DND-41 (cell line): ENCODE data around the gene ZNF575.

Experiments used
- EZH2 ChIP-seq: IDR thresholded peaks from 3 replicates; pipeline ENCODE4 v1.6.1; 2012; ENCODE audit warnings: borderline replicate concordance, low read depth, mild to moderate bottlenecking, moderate library complexity, low read length, inconsistent platforms; ENCODE audit not compliant: severe bottlenecking
- TF ChIP-seq, protein P1 (sequence below): IDR thresholded peaks from 2 replicates; pipeline ENCODE4 v1.5.1; 2012; ENCODE audit warnings: borderline replicate concordance, low read length, moderate library complexity, mild to moderate bottlenecking; ENCODE audit not compliant: poor library complexity, severe bottlenecking; ENCODE audit errors: extremely low read depth

DNA sequence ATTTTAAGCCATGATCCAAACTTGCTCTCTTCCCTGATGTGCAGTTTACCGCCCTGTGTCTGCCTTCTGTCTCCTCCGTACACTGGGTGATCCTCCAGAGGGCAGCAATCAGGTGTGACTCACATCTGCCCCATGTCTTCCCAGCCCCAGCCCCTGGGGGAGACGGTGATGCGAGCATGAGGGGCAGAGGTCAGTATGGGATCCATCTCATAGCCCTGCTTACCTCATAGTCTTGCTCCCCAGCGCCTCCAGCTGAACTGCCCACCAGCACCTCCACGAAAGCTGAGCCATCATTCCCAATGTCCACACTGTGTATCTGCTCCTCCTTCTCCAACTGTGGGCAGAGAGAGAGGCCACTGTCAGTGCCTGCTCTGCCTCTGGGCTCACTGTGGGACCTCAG is 27.7 kb downstream of the ZNF575 start:
- no peak for TF ChIP-seq EZH2
- TF ChIP-seq, protein P1, sequence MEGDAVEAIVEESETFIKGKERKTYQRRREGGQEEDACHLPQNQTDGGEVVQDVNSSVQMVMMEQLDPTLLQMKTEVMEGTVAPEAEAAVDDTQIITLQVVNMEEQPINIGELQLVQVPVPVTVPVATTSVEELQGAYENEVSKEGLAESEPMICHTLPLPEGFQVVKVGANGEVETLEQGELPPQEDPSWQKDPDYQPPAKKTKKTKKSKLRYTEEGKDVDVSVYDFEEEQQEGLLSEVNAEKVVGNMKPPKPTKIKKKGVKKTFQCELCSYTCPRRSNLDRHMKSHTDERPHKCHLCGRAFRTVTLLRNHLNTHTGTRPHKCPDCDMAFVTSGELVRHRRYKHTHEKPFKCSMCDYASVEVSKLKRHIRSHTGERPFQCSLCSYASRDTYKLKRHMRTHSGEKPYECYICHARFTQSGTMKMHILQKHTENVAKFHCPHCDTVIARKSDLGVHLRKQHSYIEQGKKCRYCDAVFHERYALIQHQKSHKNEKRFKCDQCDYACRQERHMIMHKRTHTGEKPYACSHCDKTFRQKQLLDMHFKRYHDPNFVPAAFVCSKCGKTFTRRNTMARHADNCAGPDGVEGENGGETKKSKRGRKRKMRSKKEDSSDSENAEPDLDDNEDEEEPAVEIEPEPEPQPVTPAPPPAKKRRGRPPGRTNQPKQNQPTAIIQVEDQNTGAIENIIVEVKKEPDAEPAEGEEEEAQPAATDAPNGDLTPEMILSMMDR, result no peak
